Naive thymus-derived CD4-positive, alpha-beta T cell (primary cell): ENCODE measurements around the gene DYNLRB2. TPM values are rescaled to one million over a fixed set of nuclear protein-coding genes. Genes with fewer than 3 reads are reported as not detected.

ENCODE experiments used
- ATAC-seq: fragments of 150-1000 bp; cut with Tn5 transposase; 2 replicates; pipeline ENCODE4 v1.10.0; 2021; ENCODE audit warnings: mild to moderate bottlenecking, moderate library complexity
- CTCF ChIA-PET: fragments of 350-600 bp; sonication (Branson Sonifier 250); formaldehyde crosslinking; loops from one replicate; lab custom pipeline; 2021; ENCODE audit warnings: antibody characterized with exemption; lab: Charles Lee
- POLR2A ChIA-PET: fragments of 350-600 bp; sonication (Branson Sonifier 250); formaldehyde crosslinking; loops from one replicate; lab custom pipeline; 2021; ENCODE audit warnings: antibody characterized with exemption, inconsistent platforms; lab: Charles Lee
- DNase-seq, 9 donors: peaks; one replicate each; pipeline versions ENCODE4 v3.0.0 to v3.0.0-alpha.2; 2020 to 2022; ENCODE audit warnings: mixed read lengths in 1 of 9
- H3K27ac ChIP-seq: one replicate; pipeline ENCODE4 v1.7.0; 2013; ENCODE audit warnings: mild to moderate bottlenecking, low read depth, low read length, moderate library complexity
- H3K27me3 ChIP-seq, 2 donors: one replicate each; pipeline ENCODE4 v1.7.0; 2013; ENCODE audit warnings: low read length in 2 of 2, mild to moderate bottlenecking in 2 of 2, moderate library complexity in 2 of 2; ENCODE audit not compliant: control insufficient read depth in 2 of 2, insufficient read depth in 2 of 2
- H3K36me3 ChIP-seq, 3 experiments: 1 replicate in 2 of 3; 2 replicates in 1 of 3; pipeline ENCODE4 v1.7.0; 2013; ENCODE audit warnings: low read length in 3 of 3, mild to moderate bottlenecking in 3 of 3, moderate library complexity in 1 of 3; ENCODE audit not compliant: insufficient read depth in 3 of 3, control insufficient read depth in 2 of 3
- H3K4me1 ChIP-seq, 2 donors: one replicate each; pipeline ENCODE4 v1.7.0; 2013; ENCODE audit warnings: low read length in 2 of 2, mild to moderate bottlenecking in 2 of 2, moderate library complexity in 1 of 2; ENCODE audit not compliant: control insufficient read depth in 2 of 2, insufficient read depth in 2 of 2
- H3K4me3 ChIP-seq: 2 replicates; pipeline ENCODE4 v1.7.0; 2013; ENCODE audit warnings: mild to moderate bottlenecking, low read length
- H3K9me3 ChIP-seq, 3 experiments: 1 replicate in 2 of 3; 2 replicates in 1 of 3; pipeline ENCODE4 v1.7.0; 2013; ENCODE audit warnings: low read length in 3 of 3; ENCODE audit not compliant: control insufficient read depth in 2 of 3
- H3K27ac Mint-ChIP-seq, 9 donors: one replicate each; pipeline ENCODE4 v1.8.0; 2020 to 2022; ENCODE audit warnings: mixed read lengths in 9 of 9, mild to moderate bottlenecking in 8 of 9, moderate library complexity in 5 of 9, inconsistent platforms in 2 of 9
- H3K27me3 Mint-ChIP-seq, 5 donors: one replicate each; pipeline ENCODE4 v1.8.0; 2021 to 2022; ENCODE audit warnings: mixed read lengths in 5 of 5, mild to moderate bottlenecking in 1 of 5
- H3K36me3 Mint-ChIP-seq, 5 donors: one replicate each; pipeline ENCODE4 v1.8.0; 2020 to 2022; ENCODE audit warnings: mixed read lengths in 5 of 5, mild to moderate bottlenecking in 3 of 5, inconsistent platforms in 1 of 5
- H3K4me1 Mint-ChIP-seq, 7 donors: one replicate each; pipeline ENCODE4 v1.8.0; 2020 to 2022; ENCODE audit warnings: mixed read lengths in 7 of 7, mild to moderate bottlenecking in 3 of 7, inconsistent platforms in 1 of 7
- H3K4me3 Mint-ChIP-seq, 10 donors: one replicate each; pipeline ENCODE4 v1.8.0; 2020 to 2022; ENCODE audit warnings: mild to moderate bottlenecking in 10 of 10, mixed read lengths in 10 of 10, moderate library complexity in 6 of 10, inconsistent platforms in 2 of 10
- H3K9me3 Mint-ChIP-seq, 11 donors: one replicate each; pipeline ENCODE4 v1.8.0; 2020 to 2022; ENCODE audit warnings: mixed read lengths in 11 of 11, mild to moderate bottlenecking in 4 of 11, inconsistent platforms in 1 of 11, moderate library complexity in 1 of 11
- intact Hi-C, 2 donors: fragments of 100-400 bp; cut with micrococcal nuclease; formaldehyde crosslinking; loops; one replicate each; pipeline ENCODE4 v1.15.1; 2023
- polyA plus RNA-seq, 2 donors: library from polyadenylated mRNA; unstranded; fragments of 300-500 nt; fragmentation: Illumina TruSeq; gene quantifications; one replicate each; pipeline ENCODE4 v1.2.3, GENCODE V29; 2021
- total RNA-seq, 6 experiments: library from RNA in 5 of 6; stranded (reverse) in 5 of 6; gene quantifications; 1 replicate in 5 of 6; 2 replicates in 1 of 6; pipeline ENCODE4 v1.2.3 and lab custom pipeline; 2021 to 2026

The DYNLRB2 gene
- total and polyA plus RNA-seq, 7 experiments from 2014 or later, result 0.92 to 1.2 TPM; not detected in 5

- Mint-ChIP-seq H3K27me3 (peaks cover 0 to 9% (median 0%) of the 10 kb centered on the region in 5 donors), H3K9me3 (peaks cover 0 to 21% (median 3%) of the 10 kb centered on the region in 11 donors), H3K27ac (peak overlapping the region in 5 of 9 donors; percentile 3 to 86 (median 32)), H3K4me3 (peak overlapping the region in 4 of 10 donors; percentile 2 to 65 (median 12)), H3K36me3 (peaks cover 0 to 32% (median 6%) of the 10 kb centered on the region in 5 donors), H3K4me1 (peaks cover 11 to 46% (median 23%) of the 10 kb centered on the region in 7 donors)
- ChIA-PET POLR2A (no interaction called here), CTCF (no interaction called here)
- Histone ChIP-seq H3K27ac (no peak overlapping the region), H3K27me3 (no peaks in the 10 kb centered on the region), H3K36me3 (no peaks in the 10 kb centered on the region), H3K4me3 (no peak overlapping the region), H3K4me1 (peaks cover 0 to 15% of the 10 kb centered on the region in 2 donors), H3K9me3 (peaks cover 0 to 5% (median 0%) of the 10 kb centered on the region in 3 experiments)
- intact Hi-C loops, result no loop called here
- ATAC-seq, result no peak
- DNase-seq, result no peak
Observed at GRCh38 chr16:80570106-80570478, 29.3 kb downstream of the DYNLRB2 start.

GRCh38 chr16:80573700-80574120 lies 32.9 kb downstream of the DYNLRB2 start:
- ATAC-seq, result no peak

GRCh38 chr16:80576343-80576912 lies 35.6 kb downstream of the DYNLRB2 start:
- H3K36me3 Mint-ChIP-seq, result peaks cover 0 to 19% (median 3%) of the 10 kb centered on the region in 5 donors
- DNase-seq, result no peak
- no peaks in the 10 kb centered on the region for H3K36me3 ChIP-seq
- H3K4me1 Mint-ChIP-seq, result peaks cover 18 to 39% (median 35%) of the 10 kb centered on the region in 7 donors
- H3K9me3 Mint-ChIP-seq, result peaks cover 0 to 16% (median 3%) of the 10 kb centered on the region in 11 donors
- intact Hi-C loops, result no loop called here
- no peak overlapping the region for H3K4me3 ChIP-seq
- ATAC-seq, result no peak
- H3K4me3 Mint-ChIP-seq, result no peak overlapping the region
- H3K9me3 ChIP-seq, result peaks cover 0 to 2% (median 0%) of the 10 kb centered on the region in 3 experiments
- POLR2A ChIA-PET, result interaction anchor here (0.6 to 1.1 kb wide), 2 partner anchors 12 to 14 kb away, joined by 3 to 6 read pairs; no protein-coding TSS in a partner anchor
- H3K27ac Mint-ChIP-seq, result no peak overlapping the region
- no peak overlapping the region for H3K27ac ChIP-seq
- no peaks in the 10 kb centered on the region for H3K27me3 Mint-ChIP-seq
- peaks cover 27 to 33% of the 10 kb centered on the region in 2 donors for H3K4me1 ChIP-seq
- H3K27me3 ChIP-seq, result no peaks in the 10 kb centered on the region
- CTCF ChIA-PET, result no interaction called here

More at GRCh38 chr16:80573700-80574120, 32.9 kb downstream of the DYNLRB2 start:
- Histone ChIP-seq H3K36me3 (no peaks in the 10 kb centered on the region), H3K27me3 (no peaks in the 10 kb centered on the region), H3K9me3 (peaks cover 0 to 5% (median 0%) of the 10 kb centered on the region in 3 experiments), H3K4me3 (no peak overlapping the region), H3K4me1 (peaks cover 6 to 15% of the 10 kb centered on the region in 2 donors), H3K27ac (no peak overlapping the region)
- peaks cover 11 to 33% (median 28%) of the 10 kb centered on the region in 7 donors for H3K4me1 Mint-ChIP-seq
- POLR2A ChIA-PET, result interaction anchor here (0.8 to 1.0 kb wide), 2 partner anchors 9 to 17 kb away, joined by 3 read pairs; no protein-coding TSS in a partner anchor
- H3K27me3 Mint-ChIP-seq, result peaks cover 0 to 3% (median 0%) of the 10 kb centered on the region in 5 donors
- no peak overlapping the region for H3K4me3 Mint-ChIP-seq
- no peak for DNase-seq
- no peak overlapping the region for H3K27ac Mint-ChIP-seq
- intact Hi-C loops, result no loop called here
- CTCF ChIA-PET, result no interaction called here
- H3K36me3 Mint-ChIP-seq, result peaks cover 0 to 15% (median 6%) of the 10 kb centered on the region in 5 donors
- H3K9me3 Mint-ChIP-seq, result peaks cover 0 to 15% (median 3%) of the 10 kb centered on the region in 11 donors

GRCh38 chr16:80577485-80578280 lies 36.9 kb downstream of the DYNLRB2 start:
- peak overlapping the region in 2 of 9 donors; percentile 15 to 63 for H3K27ac Mint-ChIP-seq
- intact Hi-C loops, result no loop called here
- Histone ChIP-seq H3K36me3 (no peaks in the 10 kb centered on the region), H3K4me1 (peaks cover 31 to 36% of the 10 kb centered on the region in 2 donors), H3K4me3 (no peak overlapping the region), H3K27ac (no peak overlapping the region), H3K27me3 (no peaks in the 10 kb centered on the region), H3K9me3 (no peaks in the 10 kb centered on the region)
- peaks cover 18 to 42% (median 40%) of the 10 kb centered on the region in 7 donors for H3K4me1 Mint-ChIP-seq
- no peak for ATAC-seq
- H3K27me3 Mint-ChIP-seq, result no peaks in the 10 kb centered on the region
- H3K9me3 Mint-ChIP-seq, result peaks cover 0 to 12% (median 2%) of the 10 kb centered on the region in 11 donors
- no peak overlapping the region for H3K4me3 Mint-ChIP-seq
- no peak for DNase-seq
- ChIA-PET POLR2A (interaction anchor here (1.1 to 1.2 kb wide), 2 partner anchors 13 kb away, joined by 4 to 6 read pairs; no protein-coding TSS in a partner anchor), CTCF (interaction anchor here (0.5 kb wide), 1 partner anchor 790 kb away, joined by 5 read pairs; no protein-coding TSS in a partner anchor)
- H3K36me3 Mint-ChIP-seq, result peaks cover 0 to 18% (median 0%) of the 10 kb centered on the region in 5 donors

- peaks cover 18 to 64% (median 40%) of the 10 kb centered on the region in 7 donors for H3K4me1 Mint-ChIP-seq
- H3K27ac Mint-ChIP-seq, result peak overlapping the region; percentile 78 to 99 (median 93)
- peaks cover 0 to 38% (median 4%) of the 10 kb centered on the region in 5 donors for H3K36me3 Mint-ChIP-seq
- H3K4me3 Mint-ChIP-seq, result peak overlapping the region; percentile 4 to 83 (median 54)
- intact Hi-C loops, result loop anchor here (1.0 to 10.0 kb wide), 11 partner anchors 11 to 1305 kb away; partner anchors contain the start of genes CENPN (in 2 of the 2), CMC2 (in 2 of the 2), DYNLRB2 (in 2 of the 2) and CDYL2 (in 1 of the 2)
- peak overlapping the region; percentile 29 for H3K4me3 ChIP-seq
- ATAC-seq (peak; percentile 91), DNase-seq (peak; percentile 11 to 68 (median 59))
- H3K4me1 ChIP-seq, result peaks cover 31 to 36% of the 10 kb centered on the region in 2 donors
- no peaks in the 10 kb centered on the region for H3K27me3 ChIP-seq
- peak overlapping the region; percentile 57 for H3K27ac ChIP-seq
- no peaks in the 10 kb centered on the region for H3K36me3 ChIP-seq
- no peaks in the 10 kb centered on the region for H3K9me3 ChIP-seq
- H3K9me3 Mint-ChIP-seq, result peaks cover 0 to 23% (median 2%) of the 10 kb centered on the region in 11 donors
- ChIA-PET POLR2A (interaction anchor here (0.6 to 2.2 kb wide), 10 partner anchors 11 to 890 kb away, joined by 3 to 20 read pairs (median 3); no protein-coding TSS in a partner anchor), CTCF (interaction anchor here (0.6 to 2.2 kb wide), 6 partner anchors 11 to 1160 kb away, joined by 3 to 11 read pairs (median 4); no protein-coding TSS in a partner anchor)
- H3K27me3 Mint-ChIP-seq, result peaks cover 0 to 1% (median 0%) of the 10 kb centered on the region in 5 donors
Observed at GRCh38 chr16:80580109-80580832, 39.5 kb downstream of the DYNLRB2 start.
